ENCODE results near the gene CADPS2.

DNA sequence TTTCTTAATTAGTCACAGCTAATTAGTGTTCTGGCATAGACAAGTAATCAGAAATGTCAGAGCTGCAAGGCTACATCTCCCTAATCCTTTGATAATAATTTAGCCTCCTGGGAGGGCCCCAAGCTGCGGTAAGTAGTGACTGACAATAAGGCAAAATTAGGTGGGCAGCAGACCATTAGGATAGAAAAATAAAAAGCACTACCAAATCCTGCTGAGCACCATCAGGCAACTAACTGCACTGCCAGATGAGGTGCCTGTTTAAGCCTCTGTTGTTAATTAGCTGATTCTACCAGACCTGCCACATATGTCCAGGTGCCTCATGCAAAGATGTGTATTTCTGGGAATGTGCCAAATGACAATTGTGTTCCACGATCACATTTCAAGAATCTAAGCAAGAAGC, 549.2 kb downstream of the CADPS2 start:
- no peak for TF ChIP-seq CREB1 (IDR thresholded peaks at IDR 0.05; ENCODE audit: low read depth)
- no peak for TF ChIP-seq TCF12 (IDR thresholded peaks at IDR 0.05; ENCODE audit: low read depth)
- TF ChIP-seq, protein P1, sequence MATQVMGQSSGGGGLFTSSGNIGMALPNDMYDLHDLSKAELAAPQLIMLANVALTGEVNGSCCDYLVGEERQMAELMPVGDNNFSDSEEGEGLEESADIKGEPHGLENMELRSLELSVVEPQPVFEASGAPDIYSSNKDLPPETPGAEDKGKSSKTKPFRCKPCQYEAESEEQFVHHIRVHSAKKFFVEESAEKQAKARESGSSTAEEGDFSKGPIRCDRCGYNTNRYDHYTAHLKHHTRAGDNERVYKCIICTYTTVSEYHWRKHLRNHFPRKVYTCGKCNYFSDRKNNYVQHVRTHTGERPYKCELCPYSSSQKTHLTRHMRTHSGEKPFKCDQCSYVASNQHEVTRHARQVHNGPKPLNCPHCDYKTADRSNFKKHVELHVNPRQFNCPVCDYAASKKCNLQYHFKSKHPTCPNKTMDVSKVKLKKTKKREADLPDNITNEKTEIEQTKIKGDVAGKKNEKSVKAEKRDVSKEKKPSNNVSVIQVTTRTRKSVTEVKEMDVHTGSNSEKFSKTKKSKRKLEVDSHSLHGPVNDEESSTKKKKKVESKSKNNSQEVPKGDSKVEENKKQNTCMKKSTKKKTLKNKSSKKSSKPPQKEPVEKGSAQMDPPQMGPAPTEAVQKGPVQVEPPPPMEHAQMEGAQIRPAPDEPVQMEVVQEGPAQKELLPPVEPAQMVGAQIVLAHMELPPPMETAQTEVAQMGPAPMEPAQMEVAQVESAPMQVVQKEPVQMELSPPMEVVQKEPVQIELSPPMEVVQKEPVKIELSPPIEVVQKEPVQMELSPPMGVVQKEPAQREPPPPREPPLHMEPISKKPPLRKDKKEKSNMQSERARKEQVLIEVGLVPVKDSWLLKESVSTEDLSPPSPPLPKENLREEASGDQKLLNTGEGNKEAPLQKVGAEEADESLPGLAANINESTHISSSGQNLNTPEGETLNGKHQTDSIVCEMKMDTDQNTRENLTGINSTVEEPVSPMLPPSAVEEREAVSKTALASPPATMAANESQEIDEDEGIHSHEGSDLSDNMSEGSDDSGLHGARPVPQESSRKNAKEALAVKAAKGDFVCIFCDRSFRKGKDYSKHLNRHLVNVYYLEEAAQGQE (IDR thresholded peaks at IDR 0.05; ENCODE audit: low read depth) = no peak
